K562 treated with DMSO at 1 percent for 12 hours (cell line): Measurements from ENCODE around the gene SUCO. TPM values are rescaled to one million over a fixed set of nuclear protein-coding genes. Genes with fewer than 3 reads are reported as not detected.

ENCODE experiments used
- total RNA-seq: library from RNA; unstranded; fragments of 300-600 nt; gene quantifications from 2 replicates; pipeline ENCODE4 v1.2.3, GENCODE V29; 2022; ENCODE audit not compliant: insufficient read depth

Gene SUCO
- total RNA-seq: 3.3 and 16.1 TPM in 2 replicates

GRCh38 chr1:172532700-172533512 lies at the start of gene SUCO:
SUCO (plus strand) TSS chr1:172533150; CDS start chr1:172533436, 286 bp downstream.

GRCh38 chr1:172658871-172659453 lies 126.0 kb downstream of the SUCO start, which contains the start of gene FASLG:
FASLG (plus strand) TSS chr1:172659103; CDS start chr1:172659202, 99 bp downstream.

Other genes starting within 250 kb of the SUCO start
- gene C1orf105, start 112.5 kb upstream of the SUCO start, total RNA-seq: not detected in 2 replicates
- 62.8 and 90.2 TPM in 2 replicates for gene PIGC, start 89.1 kb upstream of the SUCO start, total RNA-seq
- not detected in 2 replicates for gene FASLG, start 126.0 kb downstream of the SUCO start, total RNA-seq